ENCODE measurements around the gene RHBDF2. TPM values are rescaled to one million over a fixed set of nuclear protein-coding genes. Genes with fewer than 3 reads are reported as not detected.
"Not testable (repeated sequence)": the region's sequence is repeated elsewhere in the genome, so short reads cannot be mapped to it uniquely, and the experiment has no call there.

The RHBDF2 gene
- total RNA-seq, 2 experiments from 2014 or later, result 51.4 to 52.1 TPM

DNA sequence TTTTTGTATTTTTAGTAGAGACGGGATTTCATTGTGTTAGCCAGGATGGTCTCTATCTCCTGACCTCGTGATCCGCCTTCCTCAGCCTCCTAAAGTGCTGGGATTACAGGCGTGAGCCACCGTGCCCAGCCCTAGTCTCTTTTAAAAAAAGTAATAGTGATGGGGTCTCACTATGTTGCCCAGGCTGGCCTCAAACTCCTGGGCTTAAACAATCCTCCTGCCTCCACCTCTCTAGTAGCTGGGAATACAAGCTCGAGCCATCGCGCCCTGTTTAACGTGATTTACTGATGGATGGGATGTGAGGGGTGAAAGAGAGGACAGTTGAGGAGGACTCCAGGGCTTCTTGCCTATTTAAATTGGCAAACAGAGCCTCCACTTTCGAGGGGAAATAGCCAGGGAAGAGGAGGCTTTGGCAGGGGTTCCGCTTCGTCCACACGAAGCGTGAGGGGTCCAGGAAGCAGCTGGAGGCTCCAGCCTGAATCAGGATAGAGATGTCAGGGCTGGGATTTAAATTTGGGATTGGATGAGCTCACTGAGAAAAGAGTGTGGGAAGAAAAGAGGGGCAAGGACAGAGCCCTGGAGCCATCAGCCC, 7.3 kb upstream of the RHBDF2 start:
- POLR2A ChIA-PET, H3K27ac Mint-ChIP-seq: not testable (repeated sequence)

DNA sequence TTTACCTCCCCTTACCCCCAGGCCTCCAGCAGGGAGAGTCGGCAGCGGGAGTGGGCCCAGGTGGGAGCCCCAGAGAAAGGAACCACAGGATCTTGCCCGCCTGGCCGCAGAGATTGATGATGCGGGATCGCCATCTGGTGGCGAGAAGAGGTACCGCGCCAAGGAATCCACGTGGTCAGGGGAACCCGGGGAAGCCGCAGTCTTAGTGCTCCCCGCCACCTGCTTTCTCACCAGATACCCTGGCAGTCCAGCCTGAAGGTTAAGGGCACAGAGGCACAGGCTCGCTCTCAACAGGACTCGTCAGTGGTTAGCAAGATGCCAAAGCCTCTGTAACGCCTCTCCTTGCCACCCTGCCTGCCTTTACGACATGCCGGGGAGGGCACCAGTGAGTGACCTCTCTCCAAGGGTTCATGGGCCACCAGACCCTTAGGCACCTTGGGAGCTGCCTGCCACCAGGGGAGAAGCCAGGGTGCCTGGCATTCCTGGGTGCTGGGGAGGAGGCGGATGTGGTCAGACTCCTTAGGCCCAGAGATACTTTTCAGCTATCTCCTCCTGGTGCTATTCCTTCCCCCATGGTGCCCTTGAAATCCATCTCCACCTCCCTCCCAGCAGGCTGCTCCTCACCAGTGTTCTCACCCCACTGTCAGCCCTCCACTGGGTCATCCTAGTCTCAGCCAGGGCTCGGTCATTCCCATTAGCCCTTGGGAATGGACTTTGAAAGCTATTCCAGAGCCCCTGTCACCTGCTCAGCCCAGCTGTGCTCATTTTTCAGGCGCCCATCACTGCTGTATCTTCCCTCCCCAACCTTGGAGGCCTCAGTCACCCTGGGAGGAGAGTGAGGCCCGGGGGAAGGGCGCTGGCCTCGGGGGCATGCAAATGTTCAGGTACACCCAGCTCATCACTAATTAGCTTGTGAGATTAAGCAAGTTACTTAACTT, 5.5 kb upstream of the RHBDF2 start:
- DNase-seq (peak; percentile 91), ATAC-seq (peak; percentile 85)
- Mint-ChIP-seq H3K27me3 (ENCODE audit: low read depth) (peaks cover 4% of the 10 kb centered on the region), H3K4me3 (no peak overlapping the region), H3K9me3 (ENCODE audit: insufficient read depth) (no peaks in the 10 kb centered on the region), H3K36me3 (ENCODE audit: low read depth) (no peaks in the 10 kb centered on the region), H3K4me1 (ENCODE audit: low read depth) (peaks cover 43% of the 10 kb centered on the region), H3K27ac (peak overlapping the region; percentile 49)
- POLR2A ChIA-PET, result interaction anchor here (1.2 kb wide), 2 partner anchors 9 to 13 kb away, joined by 4 read pairs; no protein-coding TSS in a partner anchor
- CTCF ChIA-PET, result interaction anchor here (0.8 to 11.9 kb wide), 27 partner anchors 8 to 197 kb away, joined by 3 to 184 read pairs (median 6); partner anchors contain the start of genes AANAT, SPHK1 and UBE2O

More for the DNA sequence above, 7.3 kb upstream of the RHBDF2 start:
- H3K4me1 Mint-ChIP-seq (ENCODE audit: low read depth), result peaks cover 47% of the 10 kb centered on the region
- not testable (repeated sequence) for H3K36me3 Mint-ChIP-seq (ENCODE audit: low read depth); DNase-seq; H3K9me3 Mint-ChIP-seq (ENCODE audit: insufficient read depth); H3K4me3 Mint-ChIP-seq; ATAC-seq; H3K27me3 Mint-ChIP-seq (ENCODE audit: low read depth)
- CTCF ChIA-PET, result interaction anchor here (0.6 to 11.9 kb wide), 8 partner anchors 15 to 204 kb away, joined by 3 to 184 read pairs (median 10); partner anchors contain the start of genes AANAT and UBE2O

DNA sequence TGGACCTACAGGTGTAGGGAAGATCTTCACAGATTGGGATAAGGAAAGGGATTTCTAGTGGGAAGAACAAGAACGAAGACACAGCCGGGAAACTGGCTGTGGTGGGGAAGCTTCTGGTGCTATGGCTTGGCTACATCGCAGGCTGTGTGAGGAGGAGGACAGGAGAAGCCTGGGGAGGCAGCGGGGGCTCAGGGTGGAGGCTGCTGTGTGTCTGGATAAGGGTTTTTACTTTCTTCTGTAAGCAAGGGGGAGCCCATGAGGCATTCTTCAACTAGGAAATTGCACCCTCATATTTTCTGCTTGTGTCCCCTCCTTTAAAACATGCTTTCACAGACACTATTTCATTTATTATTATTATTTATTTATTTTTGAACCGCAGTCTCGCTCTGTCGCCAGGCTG, 2.9 kb upstream of the RHBDF2 start:
- Mint-ChIP-seq H3K27ac (peak overlapping the region; percentile 13), H3K36me3 (ENCODE audit: low read depth) (peaks cover 2% of the 10 kb centered on the region), H3K27me3 (ENCODE audit: low read depth) (peaks cover 3% of the 10 kb centered on the region), H3K9me3 (ENCODE audit: insufficient read depth) (no peaks in the 10 kb centered on the region), H3K4me1 (ENCODE audit: low read depth) (peaks cover 46% of the 10 kb centered on the region), H3K4me3 (no peak overlapping the region)
- ATAC-seq (no peak), DNase-seq (no peak)
- ChIA-PET POLR2A (interaction anchor here (0.6 kb wide), 1 partner anchor 61 kb away, joined by 3 read pairs; no protein-coding TSS in a partner anchor), CTCF (interaction anchor here (1.5 to 11.9 kb wide), 5 partner anchors 12 to 119 kb away, joined by 3 to 184 read pairs (median 9); partner anchors contain the start of gene AANAT)

DNA sequence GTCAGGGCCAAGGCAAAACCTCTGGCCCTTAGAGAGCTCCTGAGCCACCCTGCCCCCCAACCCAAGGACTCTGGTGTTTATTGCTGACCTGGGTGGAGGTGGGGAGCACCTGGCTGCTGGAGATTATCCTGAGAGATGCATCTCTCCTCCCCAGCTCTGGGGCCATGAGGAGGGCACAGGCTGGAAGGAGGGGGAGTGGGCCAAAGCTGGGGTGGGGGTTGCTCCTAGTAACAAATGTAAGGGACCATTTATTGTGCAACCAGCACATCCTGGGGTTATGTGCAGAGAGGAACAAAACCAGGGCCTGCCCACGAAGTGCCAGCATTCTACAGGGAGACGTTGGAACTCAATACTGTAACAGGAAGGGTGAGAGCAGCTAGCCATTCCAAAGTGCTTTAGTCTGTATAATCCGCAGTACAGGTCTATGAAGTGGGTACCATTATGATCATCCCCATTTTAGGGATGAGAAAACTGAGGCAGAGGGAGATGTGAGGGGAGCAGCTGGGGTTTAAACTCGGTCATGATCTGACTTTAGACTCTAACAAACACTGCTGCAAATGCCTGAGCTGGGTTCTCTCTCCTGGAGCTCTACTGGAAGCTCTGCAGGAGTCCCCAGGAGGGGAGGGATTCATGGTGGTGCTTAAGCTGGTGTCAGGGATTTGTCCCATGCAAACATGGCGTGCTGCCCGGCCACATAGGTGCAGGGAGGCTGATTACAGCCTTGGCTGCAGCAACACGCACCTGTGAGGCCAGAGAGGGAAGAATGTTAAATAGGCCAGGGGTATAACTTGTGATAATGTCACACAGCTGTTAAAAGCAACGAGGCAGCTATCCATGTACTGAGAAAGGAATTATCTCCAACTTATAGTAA, 1.4 kb upstream of the RHBDF2 start:
- ChIA-PET POLR2A (interaction anchor here (0.8 to 3.0 kb wide), 7 partner anchors 10 to 455 kb away, joined by 3 to 12 read pairs (median 3); partner anchors contain the start of gene AANAT), CTCF (interaction anchor here (0.9 to 11.9 kb wide), 10 partner anchors 10 to 122 kb away, joined by 3 to 184 read pairs (median 4); partner anchors contain the start of genes AANAT and UBE2O)
- H3K27ac Mint-ChIP-seq, result peak overlapping the region; percentile 95
- peaks cover 62% of the 10 kb centered on the region for H3K4me1 Mint-ChIP-seq (ENCODE audit: low read depth)
- H3K27me3 Mint-ChIP-seq (ENCODE audit: low read depth), result peaks cover under 1% of the 10 kb centered on the region
- H3K36me3 Mint-ChIP-seq (ENCODE audit: low read depth), result peaks cover 7% of the 10 kb centered on the region
- H3K9me3 Mint-ChIP-seq (ENCODE audit: insufficient read depth), result no peaks in the 10 kb centered on the region
- H3K4me3 Mint-ChIP-seq, result no peak overlapping the region
- ATAC-seq (no peak), DNase-seq (no peak)

DNA sequence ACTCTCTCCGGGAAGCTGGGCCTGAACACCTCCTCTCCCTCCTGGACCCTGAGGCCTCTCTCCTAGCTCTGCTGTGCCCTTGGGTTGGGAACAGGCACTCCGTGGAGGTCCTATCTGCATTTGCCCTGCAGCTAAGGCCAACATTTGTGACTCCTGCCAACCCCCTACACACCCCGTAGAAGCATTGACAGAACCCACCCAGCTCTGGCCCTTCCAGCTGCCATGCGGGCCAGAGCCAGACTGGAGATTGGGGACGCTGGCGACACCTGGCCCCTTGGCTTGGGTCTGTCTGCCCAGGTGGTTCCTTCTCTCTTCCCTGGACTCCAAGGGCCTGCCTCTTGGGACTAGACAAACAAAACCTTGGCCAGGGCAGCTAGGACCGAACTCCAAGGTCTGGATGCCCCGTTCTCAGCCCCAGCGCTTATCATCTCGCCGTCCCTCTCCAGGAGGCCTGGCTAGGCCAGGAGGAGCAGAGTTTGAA, 644 bp upstream of the RHBDF2 start:
- Mint-ChIP-seq H3K27me3 (ENCODE audit: low read depth) (no peaks in the 10 kb centered on the region), H3K9me3 (ENCODE audit: insufficient read depth) (no peaks in the 10 kb centered on the region), H3K4me3 (peak overlapping the region; percentile 75), H3K27ac (peak overlapping the region; percentile 95), H3K4me1 (ENCODE audit: low read depth) (peaks cover 64% of the 10 kb centered on the region), H3K36me3 (ENCODE audit: low read depth) (peaks cover 7% of the 10 kb centered on the region)
- no peak for ATAC-seq
- ChIA-PET CTCF (interaction anchor here (0.7 to 11.9 kb wide), 13 partner anchors 9 to 487 kb away, joined by 3 to 184 read pairs (median 4); partner anchors contain the start of genes AANAT, SPHK1 and UBE2O), POLR2A (interaction anchor here (0.9 to 3.0 kb wide), 10 partner anchors 10 to 455 kb away, joined by 3 to 12 read pairs (median 3); partner anchors contain the start of gene AANAT)
- DNase-seq, result no peak

DNA sequence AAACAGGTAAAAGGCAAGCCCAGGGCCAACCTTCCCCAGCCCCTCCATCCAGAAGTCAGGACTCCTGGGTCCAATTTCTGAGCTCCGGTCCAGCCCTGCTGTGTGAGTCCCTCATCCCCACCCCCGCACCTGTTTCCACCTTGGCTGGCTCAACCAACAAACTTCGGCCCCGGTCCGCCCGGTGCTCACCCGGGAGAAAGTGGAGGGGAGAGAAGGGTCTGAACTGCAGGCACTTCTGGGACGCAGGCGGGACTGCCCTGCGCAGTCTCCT, 541 bp downstream of the RHBDF2 start:
- POLR2A ChIA-PET, result interaction anchor here (3.0 kb wide), 1 partner anchor 9 kb away, joined by 12 read pairs; no protein-coding TSS in a partner anchor
- CTCF ChIA-PET, result interaction anchor here (1.5 to 11.9 kb wide), 3 partner anchors 20 to 37 kb away, joined by 4 to 184 read pairs (median 9); partner anchors contain the start of gene AANAT
- Mint-ChIP-seq H3K9me3 (ENCODE audit: insufficient read depth) (no peaks in the 10 kb centered on the region), H3K4me3 (peak overlapping the region; percentile 89), H3K36me3 (ENCODE audit: low read depth) (peaks cover 12% of the 10 kb centered on the region), H3K27me3 (ENCODE audit: low read depth) (no peaks in the 10 kb centered on the region), H3K4me1 (ENCODE audit: low read depth) (peaks cover 62% of the 10 kb centered on the region), H3K27ac (peak overlapping the region; percentile 71)
- DNase-seq (no peak), ATAC-seq (peak; percentile 38)

DNA sequence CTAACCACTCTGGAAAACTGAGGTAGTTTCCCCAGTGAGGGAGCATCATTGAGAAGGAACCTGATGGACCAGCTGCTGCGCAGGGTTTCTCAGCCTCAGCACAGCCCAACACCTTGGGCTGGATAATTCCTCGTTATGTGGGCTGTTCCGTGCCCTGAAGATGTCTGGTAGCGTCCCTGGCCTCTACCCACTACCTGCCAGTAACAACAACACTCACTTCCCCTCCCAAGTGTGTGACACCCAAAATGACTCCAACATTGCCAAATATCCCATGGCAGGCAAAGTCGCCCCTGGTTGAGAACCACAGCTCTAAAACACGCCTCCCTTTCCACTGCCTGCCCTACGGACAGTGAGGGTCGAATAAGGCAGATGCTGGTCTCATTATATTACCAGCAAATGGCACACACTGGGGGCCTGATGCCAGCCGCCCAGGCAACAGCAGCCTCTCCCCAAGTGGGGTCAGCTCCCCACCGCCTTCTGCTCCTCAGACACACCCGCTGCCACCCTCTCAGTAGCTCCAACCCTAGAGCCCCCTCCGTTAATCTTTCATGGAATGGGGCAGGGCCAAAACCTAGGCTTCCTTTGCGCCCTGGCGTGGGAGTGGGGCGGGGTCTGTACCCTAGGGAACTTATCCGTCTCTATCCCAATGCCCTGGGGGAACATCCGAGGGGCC, 1.0 kb downstream of the RHBDF2 start:
- ChIA-PET CTCF (interaction anchor here (0.9 to 11.9 kb wide), 5 partner anchors 20 to 149 kb away, joined by 3 to 184 read pairs (median 4); partner anchors contain the start of gene AANAT), POLR2A (interaction anchor here (0.8 to 3.0 kb wide), 3 partner anchors 8 to 115 kb away, joined by 3 to 12 read pairs (median 4); partner anchors contain the start of gene SPHK1)
- DNase-seq (no peak), ATAC-seq (no peak)
- Mint-ChIP-seq H3K27me3 (ENCODE audit: low read depth) (no peaks in the 10 kb centered on the region), H3K4me3 (peak overlapping the region; percentile 89), H3K4me1 (ENCODE audit: low read depth) (peaks cover 66% of the 10 kb centered on the region), H3K36me3 (ENCODE audit: low read depth) (peaks cover 12% of the 10 kb centered on the region), H3K9me3 (ENCODE audit: insufficient read depth) (no peaks in the 10 kb centered on the region), H3K27ac (peak overlapping the region; percentile 71)

DNA sequence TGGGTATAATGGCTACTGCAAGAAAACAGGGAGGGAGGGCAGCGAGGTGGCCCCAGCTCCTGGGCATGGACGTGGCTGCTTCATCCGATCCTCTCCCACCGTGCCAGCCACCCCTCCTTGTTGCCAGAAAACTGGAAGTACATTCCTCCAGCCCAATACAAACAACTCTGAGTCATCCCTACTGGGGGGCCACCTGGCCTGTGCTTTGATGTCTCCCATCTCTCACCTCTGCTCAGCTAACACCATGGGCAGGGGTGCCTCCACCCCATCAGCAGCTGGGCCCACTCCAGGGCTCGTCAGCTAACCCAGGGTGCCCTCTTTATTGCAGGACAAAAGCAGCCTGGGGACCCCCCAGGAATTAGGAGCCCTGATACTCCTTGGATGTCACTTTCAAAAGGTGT, 2.0 kb downstream of the RHBDF2 start:
- Mint-ChIP-seq H3K36me3 (ENCODE audit: low read depth) (peaks cover 12% of the 10 kb centered on the region), H3K9me3 (ENCODE audit: insufficient read depth) (no peaks in the 10 kb centered on the region), H3K4me1 (ENCODE audit: low read depth) (peaks cover 75% of the 10 kb centered on the region), H3K27me3 (ENCODE audit: low read depth) (no peaks in the 10 kb centered on the region), H3K27ac (no peak overlapping the region), H3K4me3 (peak overlapping the region; percentile 89)
- ChIA-PET POLR2A (interaction anchor here (1.5 to 3.0 kb wide), 2 partner anchors 7 to 114 kb away, joined by 4 to 12 read pairs; partner anchors contain the start of gene SPHK1), CTCF (interaction anchor here (0.9 to 11.9 kb wide), 7 partner anchors 13 to 217 kb away, joined by 3 to 184 read pairs (median 4); partner anchors contain the start of gene AANAT)
- ATAC-seq (no peak), DNase-seq (no peak)

DNA sequence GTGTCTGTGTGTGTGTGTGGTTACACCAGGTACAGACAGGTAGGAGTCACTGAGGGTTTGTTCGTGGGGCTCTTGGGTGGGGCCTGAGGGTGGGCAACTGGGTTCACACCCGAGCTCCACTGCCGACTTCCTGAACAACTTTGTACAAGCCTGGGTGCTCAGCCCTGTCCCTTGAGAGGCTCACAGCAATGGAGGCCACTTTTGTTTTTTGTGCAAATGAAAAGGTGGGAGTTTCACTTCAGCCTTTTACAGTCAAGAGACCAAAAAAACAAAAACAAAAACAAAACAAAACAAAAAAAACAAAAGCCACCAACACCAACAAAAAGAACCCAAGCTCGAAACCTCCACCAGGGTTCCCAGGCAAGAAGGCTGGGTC, 2.4 kb downstream of the RHBDF2 start:
- Mint-ChIP-seq H3K4me1 (ENCODE audit: low read depth) (peaks cover 77% of the 10 kb centered on the region), H3K9me3 (ENCODE audit: insufficient read depth) (no peaks in the 10 kb centered on the region), H3K27me3 (ENCODE audit: low read depth) (no peaks in the 10 kb centered on the region), H3K27ac (peak overlapping the region; percentile 78), H3K4me3 (peak overlapping the region; percentile 89), H3K36me3 (ENCODE audit: low read depth) (peaks cover 12% of the 10 kb centered on the region)
- CTCF ChIA-PET, result interaction anchor here (1.1 to 11.9 kb wide), 5 partner anchors 7 to 217 kb away, joined by 3 to 184 read pairs (median 8); partner anchors contain the start of gene AANAT
- POLR2A ChIA-PET, result interaction anchor here (1.5 kb wide), 1 partner anchor 114 kb away, joined by 4 read pairs; the partner anchor contains the start of gene SPHK1
- DNase-seq, result no peak
- ATAC-seq, result no peak
